Calu3 (cell line): ENCODE measurements around the gene PHF5A. TPM values are rescaled to one million over a fixed set of nuclear protein-coding genes. Genes with fewer than 3 reads are reported as not detected.
A peak's percentile ranks its signal among the peaks of the same experiment; 100 is the strongest.

Source experiments
- Bru-seq: library from RNA; stranded (reverse); fragments of 400-500 nt; gene quantifications from one replicate; lab custom pipeline; 2021; lab: Mats Ljungman, UMichigan
- BruChase-seq, 2 experiments: library from RNA; stranded (reverse); fragments of 400-500 nt; gene quantifications; one replicate each; lab custom pipeline; 2021; lab: Mats Ljungman, UMichigan
- BruUV-seq: library from RNA; stranded (reverse); fragments of 400-500 nt; replicated peaks from 2 replicates; lab custom pipeline; 2021; lab: Mats Ljungman, UMichigan
- CTCF ChIA-PET: fragments of 300-600 bp; sonication (Branson Sonifier 250); formaldehyde crosslinking; loops from one replicate; lab custom pipeline; 2022; ENCODE audit warnings: antibody characterized with exemption; lab: Charles Lee
- DNase-seq: peaks from one replicate; pipeline ENCODE4 v3.0.0; 2022
- H3K27ac Mint-ChIP-seq: one replicate; pipeline ENCODE4 v1.8.0; 2022; ENCODE audit warnings: mixed read lengths; ENCODE audit not compliant: unreplicated experiment
- H3K27me3 Mint-ChIP-seq: one replicate; pipeline ENCODE4 v1.8.0; 2022; ENCODE audit warnings: mixed read lengths; ENCODE audit not compliant: unreplicated experiment
- H3K36me3 Mint-ChIP-seq: one replicate; pipeline ENCODE4 v1.8.0; 2022; ENCODE audit warnings: mild to moderate bottlenecking, moderate library complexity, mixed read lengths; ENCODE audit not compliant: insufficient read depth, unreplicated experiment
- H3K4me1 Mint-ChIP-seq: one replicate; pipeline ENCODE4 v1.8.0; 2022; ENCODE audit warnings: mild to moderate bottlenecking, low read depth, mixed read lengths; ENCODE audit not compliant: unreplicated experiment
- H3K4me3 Mint-ChIP-seq: one replicate; pipeline ENCODE4 v1.8.0; 2022; ENCODE audit warnings: mild to moderate bottlenecking, low read depth, moderate library complexity, mixed read lengths; ENCODE audit not compliant: unreplicated experiment
- H3K9me3 Mint-ChIP-seq: one replicate; pipeline ENCODE4 v1.8.0; 2022; ENCODE audit warnings: low read depth, mixed read lengths; ENCODE audit not compliant: unreplicated experiment
- intact Hi-C: fragments of 100-400 bp; cut with micrococcal nuclease; formaldehyde crosslinking; loops from one replicate; pipeline ENCODE4 v1.10.0; 2022; ENCODE audit not compliant: unreplicated experiment
- long read RNA-seq: library from polyadenylated mRNA; stranded (forward); transcript quantifications from one replicate; pipeline ENCODE4 v2.0.0, GENCODE V29; 2022
- total RNA-seq: library from RNA; stranded (reverse); gene quantifications from 2 replicates; pipeline ENCODE4 v1.2.3, GENCODE V29; 2022
- TF ChIP-seq, protein P1 (sequence below): fragments of 200-600 bp; IDR thresholded peaks from one replicate; pipeline ENCODE4 v1.8.0; 2022; ENCODE audit warnings: antibody characterized with exemption; ENCODE audit not compliant: unreplicated experiment

The PHF5A gene, protein sequence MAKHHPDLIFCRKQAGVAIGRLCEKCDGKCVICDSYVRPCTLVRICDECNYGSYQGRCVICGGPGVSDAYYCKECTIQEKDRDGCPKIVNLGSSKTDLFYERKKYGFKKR
- total RNA-seq (53.3 and 68.5 TPM in 2 replicates), Bru-seq, nascent RNA (percentile 87 among the genes with signal in this experiment), BruChase-seq, experiment 1, labeled RNA remaining after a 6-hour chase (percentile 86 among the genes with signal in this experiment), BruChase-seq, experiment 2, labeled RNA remaining after a 2-hour chase (percentile 89 among the genes with signal in this experiment)
- long read RNA-seq, transcript PHF5A-201 (4 exons, 1,086 nt) = major isoform, 14 of 27 reads
- long read RNA-seq, partial matches to known transcripts = 1 of 27 reads
- long read RNA-seq, other reads (novel, unspliced or antisense) = 12 of 27 reads

DNA sequence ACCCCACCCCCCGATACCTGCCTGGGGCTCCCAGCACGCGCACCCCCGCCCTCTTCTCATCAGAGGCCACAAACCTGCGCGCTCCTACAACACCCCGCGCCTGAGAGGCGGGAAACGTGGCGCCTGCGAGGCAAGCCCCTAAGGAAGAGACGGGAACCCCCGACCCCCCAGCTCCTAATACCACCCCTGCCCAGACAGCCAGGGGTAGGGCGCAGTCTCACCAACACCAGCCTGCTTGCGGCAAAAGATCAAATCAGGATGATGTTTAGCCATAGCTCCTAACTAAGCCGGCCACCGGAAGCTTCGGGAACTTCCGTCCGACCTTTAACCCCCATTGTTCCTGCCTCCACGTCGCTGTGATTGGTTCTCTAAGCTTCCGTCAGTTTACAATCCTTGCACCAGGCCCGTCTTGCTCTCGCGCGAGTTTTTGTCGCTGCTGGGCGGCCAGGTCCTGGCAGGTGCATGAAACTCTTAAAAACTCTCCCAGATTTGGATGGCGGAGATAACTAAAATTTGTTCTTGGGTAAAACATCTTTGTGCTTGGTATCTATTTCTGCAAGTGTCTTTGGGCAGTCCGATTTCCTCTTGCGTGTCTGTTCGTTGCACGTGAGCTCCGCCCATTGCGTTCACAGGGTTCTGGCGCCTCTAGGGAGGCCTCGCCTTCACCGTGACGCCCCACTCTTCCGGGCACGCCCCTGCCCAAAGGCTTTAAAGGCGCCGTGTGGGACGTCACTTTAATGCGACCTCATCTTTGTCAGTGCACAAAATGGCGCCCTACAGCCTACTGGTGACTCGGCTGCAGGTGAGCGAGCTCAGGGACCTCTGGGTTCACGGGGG is at the start of gene PHF5A, which contains the start of gene ACO2:
Gene PHF5A (minus strand): TSS at position 312 of the 837 bp plus-strand sequence. CDS start 39 bp downstream, at position 273.
Gene ACO2 (plus strand): TSS at position 737 of the 837 bp plus-strand sequence. CDS start 30 bp downstream, at position 767.
- BruUV-seq = no TSS peak
- TF ChIP-seq, protein P1, sequence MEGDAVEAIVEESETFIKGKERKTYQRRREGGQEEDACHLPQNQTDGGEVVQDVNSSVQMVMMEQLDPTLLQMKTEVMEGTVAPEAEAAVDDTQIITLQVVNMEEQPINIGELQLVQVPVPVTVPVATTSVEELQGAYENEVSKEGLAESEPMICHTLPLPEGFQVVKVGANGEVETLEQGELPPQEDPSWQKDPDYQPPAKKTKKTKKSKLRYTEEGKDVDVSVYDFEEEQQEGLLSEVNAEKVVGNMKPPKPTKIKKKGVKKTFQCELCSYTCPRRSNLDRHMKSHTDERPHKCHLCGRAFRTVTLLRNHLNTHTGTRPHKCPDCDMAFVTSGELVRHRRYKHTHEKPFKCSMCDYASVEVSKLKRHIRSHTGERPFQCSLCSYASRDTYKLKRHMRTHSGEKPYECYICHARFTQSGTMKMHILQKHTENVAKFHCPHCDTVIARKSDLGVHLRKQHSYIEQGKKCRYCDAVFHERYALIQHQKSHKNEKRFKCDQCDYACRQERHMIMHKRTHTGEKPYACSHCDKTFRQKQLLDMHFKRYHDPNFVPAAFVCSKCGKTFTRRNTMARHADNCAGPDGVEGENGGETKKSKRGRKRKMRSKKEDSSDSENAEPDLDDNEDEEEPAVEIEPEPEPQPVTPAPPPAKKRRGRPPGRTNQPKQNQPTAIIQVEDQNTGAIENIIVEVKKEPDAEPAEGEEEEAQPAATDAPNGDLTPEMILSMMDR = no peak
- Mint-ChIP-seq H3K9me3 (no peaks in the 10 kb centered on the region), H3K36me3 (peaks cover 57% of the 10 kb centered on the region), H3K27ac (peak within 1 kb of the TSS; percentile 100), H3K4me1 (peaks cover 24% of the 10 kb centered on the region), H3K4me3 (peak within 1 kb of the TSS; percentile 91), H3K27me3 (no peaks in the 10 kb centered on the region)
- DNase-seq = peak; percentile 97
- CTCF ChIA-PET = interaction anchor here (0.6 to 1.5 kb wide), 7 partner anchors 9 to 67 kb away, joined by 3 to 10 read pairs (median 5); no protein-coding TSS in a partner anchor
- intact Hi-C loops = no loop called here

DNA sequence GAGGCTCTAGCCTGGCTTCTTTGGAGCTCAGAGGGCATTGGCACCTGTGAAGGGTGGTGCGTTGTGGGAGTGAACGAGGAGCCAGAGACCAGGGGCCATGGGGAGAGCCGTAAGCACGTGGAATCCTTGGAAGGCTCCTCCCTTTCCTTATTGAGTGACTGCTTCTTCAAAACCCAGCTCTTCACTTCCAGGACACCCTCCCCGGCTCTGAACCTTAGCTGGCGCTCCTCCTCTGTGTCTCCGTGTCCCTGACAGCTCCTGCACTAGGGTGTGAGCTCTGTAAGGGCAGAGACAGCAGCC is 49.5 kb upstream of the PHF5A start:
- no TSS peak for BruUV-seq
- CTCF ChIA-PET = interaction anchor here (0.7 to 2.0 kb wide), 5 partner anchors 9 to 872 kb away, joined by 4 to 34 read pairs (median 4); partner anchors contain the start of gene PMM1
- Mint-ChIP-seq H3K4me1 (peaks cover 9% of the 10 kb centered on the region), H3K9me3 (no peaks in the 10 kb centered on the region), H3K36me3 (peaks cover 58% of the 10 kb centered on the region), H3K27ac (no peak overlapping the region), H3K4me3 (no peak overlapping the region), H3K27me3 (no peaks in the 10 kb centered on the region)
- TF ChIP-seq, protein P1 = peak; percentile 31
- intact Hi-C loops = no loop called here
- DNase-seq = no peak

DNA sequence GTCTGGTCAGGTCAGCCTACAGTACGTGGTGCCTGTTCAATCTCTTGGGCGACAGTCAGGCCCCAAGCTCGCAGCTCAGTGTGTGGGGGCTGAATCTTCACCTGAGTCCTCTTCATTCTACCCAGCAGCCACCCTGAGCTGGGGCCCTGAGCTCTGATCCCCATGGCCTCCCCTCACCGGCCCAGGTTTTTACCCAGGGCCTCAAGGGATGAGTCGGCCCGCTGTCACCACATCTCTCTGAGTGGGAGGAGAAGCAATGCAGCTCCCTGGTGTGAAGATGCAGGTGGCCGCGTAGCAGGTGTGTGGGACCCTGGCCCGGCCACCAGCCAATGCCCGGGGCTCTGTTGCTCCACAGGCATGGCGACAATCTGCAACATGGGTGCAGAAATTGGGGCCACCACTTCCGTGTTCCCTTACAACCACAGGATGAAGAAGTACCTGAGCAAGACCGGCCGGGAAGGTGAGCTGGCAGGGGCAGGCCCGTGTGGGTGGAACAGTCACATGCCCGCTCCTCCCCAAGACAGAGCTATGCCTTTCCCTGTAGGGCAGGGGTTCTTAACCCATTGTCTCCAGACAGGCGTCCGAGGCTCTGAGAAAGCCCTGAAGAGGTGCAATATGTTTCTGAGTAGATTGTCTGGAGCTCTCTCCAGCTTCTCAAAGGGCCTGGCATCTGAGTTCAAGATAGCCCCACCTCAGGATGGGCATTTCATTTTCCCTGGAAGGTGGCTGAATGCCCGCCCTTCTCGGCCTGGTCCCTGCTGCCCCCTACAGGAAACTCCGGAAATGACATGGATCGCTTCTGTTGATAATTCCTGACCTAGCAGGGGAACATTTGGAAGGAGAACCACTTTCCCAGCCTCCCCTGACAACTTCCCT is 48.9 kb upstream of the PHF5A start:
- CTCF ChIA-PET = interaction anchor here (0.7 to 2.0 kb wide), 8 partner anchors 10 to 595 kb away, joined by 3 to 34 read pairs (median 4); partner anchors contain the start of genes ACO2, PHF5A and PMM1
- H3K27me3 Mint-ChIP-seq = no peaks in the 10 kb centered on the region
- H3K9me3 Mint-ChIP-seq = no peaks in the 10 kb centered on the region
- H3K4me1 Mint-ChIP-seq = peaks cover 15% of the 10 kb centered on the region
- BruUV-seq = no TSS peak
- DNase-seq = peak; percentile 84
- H3K4me3 Mint-ChIP-seq = no peak overlapping the region
- intact Hi-C loops = loop anchor here (1.0 kb wide), 1 partner anchor 114 kb away; no protein-coding TSS in a partner anchor
- H3K36me3 Mint-ChIP-seq = peaks cover 58% of the 10 kb centered on the region
- H3K27ac Mint-ChIP-seq = no peak overlapping the region
- TF ChIP-seq, protein P1 = peak; percentile 92
